Muscle of leg (tissue), 11 donors: ENCODE results near the gene CERS3. TPM values are rescaled to one million over a fixed set of nuclear protein-coding genes. Genes with fewer than 3 reads are reported as not detected.

Experiments used
- DNase-seq: peaks from one replicate; pipeline ENCODE4 v3.0.0; 2013
- H3K27ac ChIP-seq: one replicate; pipeline ENCODE4 v1.5.1; 2013; ENCODE audit warnings: mild to moderate bottlenecking, low read length, control low read depth
- H3K27me3 ChIP-seq: one replicate; pipeline ENCODE4 v1.6.1; 2013; ENCODE audit warnings: low read length; ENCODE audit not compliant: control insufficient read depth, insufficient read depth
- H3K36me3 ChIP-seq: one replicate; pipeline ENCODE4 v1.6.1; 2013; ENCODE audit warnings: low read length; ENCODE audit not compliant: control insufficient read depth, insufficient read depth
- H3K4me1 ChIP-seq: one replicate; pipeline ENCODE4 v1.6.1; 2013; ENCODE audit warnings: low read length; ENCODE audit not compliant: control insufficient read depth, insufficient read depth
- H3K4me3 ChIP-seq: one replicate; pipeline ENCODE4 v1.5.1; 2013; ENCODE audit warnings: low read length, control low read depth
- H3K9me3 ChIP-seq: replicated peaks from 2 replicates; pipeline ENCODE4 v1.6.1; 2013; ENCODE audit warnings: low read depth, low read length; ENCODE audit not compliant: control insufficient read depth
- WGBS: methylation state at CpG from one replicate; pipeline ENCODE4 v1.1.5; 2013; ENCODE audit warnings: missing lambda C conversion rate; ENCODE audit not compliant: insufficient coverage; 5-methylcytosine and 5-hydroxymethylcytosine counted together
- polyA plus RNA-seq, 8 donors: library from polyadenylated mRNA; unstranded; fragments of 120-200 nt; gene quantifications; one replicate each; pipeline versions ENCODE4 v1.2.1 to v1.2.3, GENCODE V29; 2013; ENCODE audit warnings: inconsistent platforms in 1 of 8, low replicate concordance in 1 of 8; ENCODE audit not compliant: insufficient read length in 8 of 8, insufficient read depth in 1 of 8
- total RNA-seq: library from RNA; stranded (reverse); fragments of 120-200 nt; gene quantifications from one replicate; pipeline ENCODE4 v1.2.4, GENCODE V29; 2013

Gene CERS3
- total and polyA plus RNA-seq, 9 donors = 0.48 to 4.0 (median 1.7) TPM

GRCh38 chr15:100515758-100516157 lies 13.0 kb downstream of the CERS3 start:
- Histone ChIP-seq H3K27me3 (no peaks in the 10 kb centered on the region), H3K4me3 (no peak overlapping the region), H3K4me1 (peaks cover 26% of the 10 kb centered on the region), H3K27ac (no peak overlapping the region), H3K36me3 (no peaks in the 10 kb centered on the region), H3K9me3 (no peaks in the 10 kb centered on the region)
- whole genome bisulfite sequencing = 56% methylated on average over 4 of the region's 4 CpGs
- no peak for DNase-seq

GRCh38 chr15:100508641-100509300 lies 20.0 kb downstream of the CERS3 start:
- Histone ChIP-seq H3K4me1 (peaks cover 2% of the 10 kb centered on the region), H3K9me3 (no peaks in the 10 kb centered on the region), H3K27me3 (no peaks in the 10 kb centered on the region), H3K27ac (no peak overlapping the region), H3K36me3 (no peaks in the 10 kb centered on the region), H3K4me3 (no peak overlapping the region)
- 0% methylated on average over 1 of the region's 7 CpGs for WGBS
- DNase-seq = peak; percentile 76

GRCh38 chr15:100502651-100503050 lies 26.1 kb downstream of the CERS3 start:
- no peaks in the 10 kb centered on the region for H3K9me3 ChIP-seq
- peak; percentile 52 for DNase-seq
- 80% methylated on average over 2 of the region's 3 CpGs for WGBS
- no peaks in the 10 kb centered on the region for H3K36me3 ChIP-seq
- no peaks in the 10 kb centered on the region for H3K27me3 ChIP-seq
- H3K27ac ChIP-seq = peak overlapping the region; percentile 51
- peaks cover 5% of the 10 kb centered on the region for H3K4me1 ChIP-seq
- no peak overlapping the region for H3K4me3 ChIP-seq

GRCh38 chr15:100501117-100501516 lies 27.6 kb downstream of the CERS3 start:
- DNase-seq = no peak

GRCh38 chr15:100500226-100500990 lies 28.3 kb downstream of the CERS3 start:
- no peaks in the 10 kb centered on the region for H3K36me3 ChIP-seq
- no peak overlapping the region for H3K4me3 ChIP-seq
- H3K27ac ChIP-seq = peak overlapping the region; percentile 13
- DNase-seq = peak; percentile 90
- no peaks in the 10 kb centered on the region for H3K27me3 ChIP-seq
- H3K9me3 ChIP-seq = no peaks in the 10 kb centered on the region
- 14% methylated on average over 1 of the region's 4 CpGs for WGBS
- H3K4me1 ChIP-seq = peaks cover 5% of the 10 kb centered on the region

More at GRCh38 chr15:100501117-100501516, 27.6 kb downstream of the CERS3 start:
- WGBS = 89% methylated on average over 3 of the region's 5 CpGs
- Histone ChIP-seq H3K9me3 (no peaks in the 10 kb centered on the region), H3K27ac (no peak overlapping the region), H3K27me3 (no peaks in the 10 kb centered on the region), H3K4me1 (peaks cover 5% of the 10 kb centered on the region), H3K36me3 (no peaks in the 10 kb centered on the region), H3K4me3 (no peak overlapping the region)

GRCh38 chr15:100495861-100496260 lies 32.9 kb downstream of the CERS3 start:
- peaks cover 2% of the 10 kb centered on the region for H3K4me1 ChIP-seq
- WGBS = no CpG with 5 or more reads among the region's 1 CpG
- H3K27me3 ChIP-seq = no peaks in the 10 kb centered on the region
- no peak overlapping the region for H3K27ac ChIP-seq
- H3K4me3 ChIP-seq = no peak overlapping the region
- H3K36me3 ChIP-seq = no peaks in the 10 kb centered on the region
- no peak for DNase-seq
- no peaks in the 10 kb centered on the region for H3K9me3 ChIP-seq

- Histone ChIP-seq H3K27me3 (no peaks in the 10 kb centered on the region), H3K36me3 (no peaks in the 10 kb centered on the region), H3K4me3 (no peak overlapping the region), H3K4me1 (no peaks in the 10 kb centered on the region), H3K27ac (no peak overlapping the region), H3K9me3 (no peaks in the 10 kb centered on the region)
- DNase-seq = no peak
- no CpG with 5 or more reads among the region's 4 CpGs for WGBS
Measured at GRCh38 chr15:100493213-100493612, 35.5 kb downstream of the CERS3 start.

GRCh38 chr15:100484443-100484842 lies 44.3 kb downstream of the CERS3 start:
- no peaks in the 10 kb centered on the region for H3K27me3 ChIP-seq
- DNase-seq = peak; percentile 68
- no peaks in the 10 kb centered on the region for H3K4me1 ChIP-seq
- H3K4me3 ChIP-seq = no peak overlapping the region
- 28% methylated on average over 3 of the region's 9 CpGs for WGBS
- no peaks in the 10 kb centered on the region for H3K36me3 ChIP-seq
- H3K9me3 ChIP-seq = no peaks in the 10 kb centered on the region
- no peak overlapping the region for H3K27ac ChIP-seq

GRCh38 chr15:100483370-100483769 lies 45.4 kb downstream of the CERS3 start:
- WGBS = no CpG with 5 or more reads among the region's 2 CpGs
- no peaks in the 10 kb centered on the region for H3K36me3 ChIP-seq
- H3K27ac ChIP-seq = no peak overlapping the region
- H3K9me3 ChIP-seq = peaks cover 4% of the 10 kb centered on the region
- no peak overlapping the region for H3K4me3 ChIP-seq
- no peaks in the 10 kb centered on the region for H3K4me1 ChIP-seq
- no peaks in the 10 kb centered on the region for H3K27me3 ChIP-seq
- DNase-seq = no peak

- WGBS = 86% methylated on average over 4 of the region's 4 CpGs
- Histone ChIP-seq H3K36me3 (no peaks in the 10 kb centered on the region), H3K27ac (no peak overlapping the region), H3K4me1 (no peaks in the 10 kb centered on the region), H3K27me3 (no peaks in the 10 kb centered on the region), H3K4me3 (no peak overlapping the region), H3K9me3 (peaks cover 16% of the 10 kb centered on the region)
- DNase-seq = no peak
Measured at GRCh38 chr15:100476805-100477204, 51.9 kb downstream of the CERS3 start.
